K562 (cell line): Measurements from ENCODE around the gene FAM177B. TPM values are rescaled to one million over a fixed set of nuclear protein-coding genes. Genes with fewer than 3 reads are reported as not detected.

Experiments
- MAFG ChIP-seq: fragments of 450-650 bp; conservative IDR thresholded peaks from 2 replicates; pipeline ENCODE4 v1.6.1; 2016; ENCODE audit warnings: missing genetic modification characterization, missing compliant biosample characterization
- NONO ChIP-seq, 2 experiments: fragments of 200-400 bp in 1 of 2; fragments of 450-650 bp in 1 of 2; formaldehyde crosslinking in 1 of 2; IDR thresholded peaks; 2 replicates each; pipeline ENCODE4 v1.6.1; 2017; ENCODE audit warnings: low read depth in 2 of 2, mild to moderate bottlenecking in 2 of 2, moderate library complexity in 2 of 2, low read length in 1 of 2
- ZNF23 ChIP-seq: fragments of 250-450 bp; sonication (Bioruptor Pico); IDR thresholded peaks from 2 replicates; pipeline ENCODE4 v1.4.0; 2020; ENCODE audit warnings: mild to moderate bottlenecking
- ZNF76 ChIP-seq: fragments of 250-450 bp; sonication (Bioruptor Pico); IDR thresholded peaks from 2 replicates; pipeline ENCODE4 v1.4.0; 2020; ENCODE audit warnings: mild to moderate bottlenecking, moderate library complexity, borderline replicate concordance
- polyA plus RNA-seq, 8 experiments: library from polyadenylated mRNA; depleted of rRNA in 4 of 8; stranded (reverse) in 5 of 8; unstranded in 3 of 8; fragments of >200 nt; fragmentation: Nextera tagmentation in 2 of 8; fragmentation: Illumina TruSeq in 1 of 8; extraction: Ambion mirVana in 2 of 8; extraction: Trizol in 1 of 8; gene quantifications; 2 replicates each; pipeline versions ENCODE4 v1.2.1 to v1.2.3, GENCODE V29; 2011 to 2014; ENCODE audit warnings: inconsistent platforms in 1 of 8, missing spikeins in 1 of 8
- total RNA-seq, 7 experiments: library from RNA; depleted of rRNA in 6 of 7; stranded (reverse); fragments of >200 nt in 6 of 7; fragmentation: Illumina TruSeq in 2 of 7; extraction: Trizol in 2 of 7; gene quantifications; 2 replicates each; pipeline versions ENCODE4 v1.2.1 to v1.2.3, GENCODE V29; 2011 to 2021; ENCODE audit warnings: low replicate concordance in 1 of 7
- TF ChIP-seq, protein P1 (sequence below), 2 experiments: fragments of 450-650 bp; IDR thresholded peaks; 2 replicates each; pipeline ENCODE4 v1.6.1; 2016; ENCODE audit warnings: mild to moderate bottlenecking in 2 of 2, borderline replicate concordance in 1 of 2, low read depth in 1 of 2, moderate library complexity in 1 of 2
- TF ChIP-seq, protein P2 (sequence below): sonication (generic); formaldehyde crosslinking; IDR thresholded peaks from 2 replicates; pipeline ENCODE4 v1.8.0; 2022; ENCODE audit warnings: mild to moderate bottlenecking, missing genetic modification reagents
- TF ChIP-seq, protein P3 (sequence below): fragments of 450-650 bp; formaldehyde crosslinking; IDR thresholded peaks from 2 replicates; pipeline ENCODE4 v1.4.0; 2020; ENCODE audit warnings: mild to moderate bottlenecking, moderate library complexity
- TF ChIP-seq, protein P4 (sequence below): fragments of 450-650 bp; conservative IDR thresholded peaks from 2 replicates; pipeline ENCODE4 v1.6.1; 2016; ENCODE audit warnings: missing genetic modification characterization, low read depth, mild to moderate bottlenecking, control low read depth, missing compliant biosample characterization

FAM177B gene
- total and polyA plus RNA-seq, 9 of the 15 experiments (the other 6 are each of a cell fraction or from before 2014, with no cell fraction given) = not detected

DNA sequence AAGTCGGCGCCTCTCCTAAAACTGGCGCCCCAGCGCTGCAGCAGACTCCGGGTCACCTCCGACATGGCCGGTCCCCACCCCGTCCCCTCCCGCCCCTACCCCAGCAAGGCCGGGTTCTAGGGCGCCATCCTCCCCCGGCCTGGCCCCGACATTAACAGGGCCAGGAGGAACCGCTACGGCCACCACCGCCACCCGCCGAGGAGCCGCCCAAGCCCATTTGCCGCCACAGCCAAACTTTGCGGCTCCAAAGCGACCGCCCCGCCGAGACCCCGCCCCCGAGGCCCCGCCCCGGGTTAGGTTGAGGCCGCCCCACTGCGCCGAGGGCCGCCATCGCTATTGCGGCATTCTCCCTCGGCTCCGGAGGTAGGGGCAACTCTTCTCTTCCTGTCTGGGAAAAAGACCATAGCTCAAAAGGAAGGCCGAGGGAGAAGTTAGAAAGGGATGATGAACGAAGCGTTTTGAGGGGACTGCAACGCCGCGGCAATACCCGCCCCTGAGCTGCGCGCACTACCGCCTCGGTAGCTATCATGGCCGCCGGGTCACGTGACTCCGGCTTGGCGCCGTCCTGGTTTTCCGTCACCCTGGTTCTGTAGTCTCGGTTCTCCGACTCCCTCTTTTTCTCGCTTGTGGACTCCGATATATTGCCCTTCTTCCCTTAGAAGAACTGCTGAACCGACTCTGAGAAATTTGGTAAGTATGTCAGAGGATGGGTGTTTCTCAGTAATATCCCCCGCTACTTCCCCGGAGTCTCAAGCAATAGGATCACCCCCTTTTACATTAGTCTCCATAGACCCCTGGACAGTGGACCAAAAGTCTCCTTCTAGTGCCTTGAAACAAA, 24.5 kb upstream of the FAM177B start, which contains the start of the genes AIDA and BROX (continued):
- TF ChIP-seq, protein P1, sequence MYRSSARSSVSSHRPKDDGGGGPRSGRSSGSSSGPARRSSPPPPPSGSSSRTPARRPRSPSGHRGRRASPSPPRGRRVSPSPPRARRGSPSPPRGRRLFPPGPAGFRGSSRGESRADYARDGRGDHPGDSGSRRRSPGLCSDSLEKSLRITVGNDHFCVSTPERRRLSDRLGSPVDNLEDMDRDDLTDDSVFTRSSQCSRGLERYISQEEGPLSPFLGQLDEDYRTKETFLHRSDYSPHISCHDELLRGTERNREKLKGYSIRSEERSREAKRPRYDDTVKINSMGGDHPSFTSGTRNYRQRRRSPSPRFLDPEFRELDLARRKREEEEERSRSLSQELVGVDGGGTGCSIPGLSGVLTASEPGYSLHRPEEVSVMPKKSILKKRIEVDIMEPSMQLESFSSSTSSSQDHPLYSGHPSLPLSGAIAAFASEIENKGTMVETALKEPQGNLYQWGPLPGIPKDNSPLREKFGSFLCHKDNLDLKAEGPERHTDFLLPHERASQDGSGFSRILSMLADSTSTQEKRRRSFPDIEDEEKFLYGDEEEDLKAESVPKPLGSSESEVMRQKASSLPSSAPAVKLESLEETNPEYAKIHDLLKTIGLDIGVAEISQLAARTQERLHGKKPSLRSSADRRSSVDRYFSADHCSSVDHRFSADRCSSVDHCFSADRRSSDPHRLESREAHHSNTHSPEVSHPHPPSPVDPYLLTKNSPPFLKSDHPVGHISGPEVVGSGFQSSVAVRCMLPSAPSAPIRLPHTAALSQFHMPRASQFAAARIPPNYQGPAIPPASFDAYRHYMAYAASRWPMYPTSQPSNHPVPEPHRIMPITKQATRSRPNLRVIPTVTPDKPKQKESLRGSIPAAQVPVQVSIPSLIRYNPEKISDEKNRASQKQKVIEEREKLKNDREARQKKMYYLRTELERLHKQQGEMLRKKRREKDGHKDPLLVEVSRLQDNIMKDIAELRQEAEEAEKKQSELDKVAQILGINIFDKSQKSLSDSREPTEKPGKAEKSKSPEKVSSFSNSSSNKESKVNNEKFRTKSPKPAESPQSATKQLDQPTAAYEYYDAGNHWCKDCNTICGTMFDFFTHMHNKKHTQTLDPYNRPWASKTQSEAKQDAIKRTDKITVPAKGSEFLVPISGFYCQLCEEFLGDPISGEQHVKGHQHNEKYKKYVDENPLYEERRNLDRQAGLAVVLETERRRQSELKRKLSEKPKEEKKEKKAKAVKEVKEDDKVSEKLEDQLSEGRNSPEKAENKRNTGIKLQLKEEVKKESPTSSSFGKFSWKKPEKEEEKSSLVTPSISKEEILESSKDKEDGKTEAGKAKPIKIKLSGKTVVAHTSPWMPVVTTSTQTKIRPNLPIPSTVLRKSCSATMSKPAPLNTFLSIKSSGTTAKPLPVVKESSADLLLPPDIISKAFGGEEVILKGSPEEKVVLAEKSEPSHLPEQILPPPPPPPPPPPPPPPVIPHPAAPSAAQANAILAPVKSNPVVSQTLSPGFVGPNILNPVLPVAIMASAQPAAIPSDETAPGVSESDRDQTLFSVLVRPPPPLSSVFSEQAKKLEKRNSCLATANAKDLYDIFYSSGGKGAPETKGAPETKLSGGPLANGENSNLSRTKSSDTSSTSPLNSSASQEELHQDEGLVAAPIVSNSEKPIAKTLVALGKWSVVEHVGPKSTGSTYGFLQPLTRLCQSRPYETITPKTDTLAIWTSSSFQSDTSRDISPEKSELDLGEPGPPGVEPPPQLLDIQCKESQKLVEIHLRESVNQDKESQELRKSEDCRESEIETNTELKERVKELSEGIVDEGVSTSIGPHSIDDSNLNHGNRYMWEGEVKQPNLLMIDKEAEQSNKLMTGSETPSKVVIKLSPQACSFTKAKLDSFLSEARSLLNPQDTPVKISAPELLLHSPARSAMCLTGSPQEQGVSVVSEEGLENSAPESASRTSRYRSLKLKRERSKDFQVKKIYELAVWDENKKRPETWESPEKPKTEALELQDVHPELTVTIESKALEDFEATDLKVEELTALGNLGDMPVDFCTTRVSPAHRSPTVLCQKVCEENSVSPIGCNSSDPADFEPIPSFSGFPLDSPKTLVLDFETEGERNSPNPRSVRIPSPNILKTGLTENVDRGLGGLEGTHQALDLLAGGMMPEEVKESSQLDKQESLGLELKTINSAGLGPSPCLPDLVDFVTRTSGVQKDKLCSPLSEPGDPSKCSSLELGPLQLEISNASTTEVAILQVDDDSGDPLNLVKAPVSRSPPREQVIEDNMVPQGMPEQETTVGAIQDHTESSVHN (IDR thresholded peaks at IDR 0.05; ENCODE audit: borderline replicate concordance in 1 of 2, low read depth in 1 of 2) = no peak
- TF ChIP-seq, protein P2, sequence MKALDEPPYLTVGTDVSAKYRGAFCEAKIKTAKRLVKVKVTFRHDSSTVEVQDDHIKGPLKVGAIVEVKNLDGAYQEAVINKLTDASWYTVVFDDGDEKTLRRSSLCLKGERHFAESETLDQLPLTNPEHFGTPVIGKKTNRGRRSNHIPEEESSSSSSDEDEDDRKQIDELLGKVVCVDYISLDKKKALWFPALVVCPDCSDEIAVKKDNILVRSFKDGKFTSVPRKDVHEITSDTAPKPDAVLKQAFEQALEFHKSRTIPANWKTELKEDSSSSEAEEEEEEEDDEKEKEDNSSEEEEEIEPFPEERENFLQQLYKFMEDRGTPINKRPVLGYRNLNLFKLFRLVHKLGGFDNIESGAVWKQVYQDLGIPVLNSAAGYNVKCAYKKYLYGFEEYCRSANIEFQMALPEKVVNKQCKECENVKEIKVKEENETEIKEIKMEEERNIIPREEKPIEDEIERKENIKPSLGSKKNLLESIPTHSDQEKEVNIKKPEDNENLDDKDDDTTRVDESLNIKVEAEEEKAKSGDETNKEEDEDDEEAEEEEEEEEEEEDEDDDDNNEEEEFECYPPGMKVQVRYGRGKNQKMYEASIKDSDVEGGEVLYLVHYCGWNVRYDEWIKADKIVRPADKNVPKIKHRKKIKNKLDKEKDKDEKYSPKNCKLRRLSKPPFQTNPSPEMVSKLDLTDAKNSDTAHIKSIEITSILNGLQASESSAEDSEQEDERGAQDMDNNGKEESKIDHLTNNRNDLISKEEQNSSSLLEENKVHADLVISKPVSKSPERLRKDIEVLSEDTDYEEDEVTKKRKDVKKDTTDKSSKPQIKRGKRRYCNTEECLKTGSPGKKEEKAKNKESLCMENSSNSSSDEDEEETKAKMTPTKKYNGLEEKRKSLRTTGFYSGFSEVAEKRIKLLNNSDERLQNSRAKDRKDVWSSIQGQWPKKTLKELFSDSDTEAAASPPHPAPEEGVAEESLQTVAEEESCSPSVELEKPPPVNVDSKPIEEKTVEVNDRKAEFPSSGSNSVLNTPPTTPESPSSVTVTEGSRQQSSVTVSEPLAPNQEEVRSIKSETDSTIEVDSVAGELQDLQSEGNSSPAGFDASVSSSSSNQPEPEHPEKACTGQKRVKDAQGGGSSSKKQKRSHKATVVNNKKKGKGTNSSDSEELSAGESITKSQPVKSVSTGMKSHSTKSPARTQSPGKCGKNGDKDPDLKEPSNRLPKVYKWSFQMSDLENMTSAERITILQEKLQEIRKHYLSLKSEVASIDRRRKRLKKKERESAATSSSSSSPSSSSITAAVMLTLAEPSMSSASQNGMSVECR (CRISPR knock-in tag) = peak; percentile 92
- TF ChIP-seq ZNF76 (CRISPR knock-in tag) (peak; percentile 76; the same call in 1 of the 2 replicates), ZNF23 (CRISPR knock-in tag) (no peak), MAFG (tag) (no peak), NONO (IDR thresholded peaks at IDR 0.05; ENCODE audit: low read depth in 2 of 2, low read length in 1 of 2) (no peak)
- TF ChIP-seq, protein P3, sequence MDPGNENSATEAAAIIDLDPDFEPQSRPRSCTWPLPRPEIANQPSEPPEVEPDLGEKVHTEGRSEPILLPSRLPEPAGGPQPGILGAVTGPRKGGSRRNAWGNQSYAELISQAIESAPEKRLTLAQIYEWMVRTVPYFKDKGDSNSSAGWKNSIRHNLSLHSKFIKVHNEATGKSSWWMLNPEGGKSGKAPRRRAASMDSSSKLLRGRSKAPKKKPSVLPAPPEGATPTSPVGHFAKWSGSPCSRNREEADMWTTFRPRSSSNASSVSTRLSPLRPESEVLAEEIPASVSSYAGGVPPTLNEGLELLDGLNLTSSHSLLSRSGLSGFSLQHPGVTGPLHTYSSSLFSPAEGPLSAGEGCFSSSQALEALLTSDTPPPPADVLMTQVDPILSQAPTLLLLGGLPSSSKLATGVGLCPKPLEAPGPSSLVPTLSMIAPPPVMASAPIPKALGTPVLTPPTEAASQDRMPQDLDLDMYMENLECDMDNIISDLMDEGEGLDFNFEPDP = no peak; the same call in 1 of the 2 replicates
- TF ChIP-seq, protein P4, sequence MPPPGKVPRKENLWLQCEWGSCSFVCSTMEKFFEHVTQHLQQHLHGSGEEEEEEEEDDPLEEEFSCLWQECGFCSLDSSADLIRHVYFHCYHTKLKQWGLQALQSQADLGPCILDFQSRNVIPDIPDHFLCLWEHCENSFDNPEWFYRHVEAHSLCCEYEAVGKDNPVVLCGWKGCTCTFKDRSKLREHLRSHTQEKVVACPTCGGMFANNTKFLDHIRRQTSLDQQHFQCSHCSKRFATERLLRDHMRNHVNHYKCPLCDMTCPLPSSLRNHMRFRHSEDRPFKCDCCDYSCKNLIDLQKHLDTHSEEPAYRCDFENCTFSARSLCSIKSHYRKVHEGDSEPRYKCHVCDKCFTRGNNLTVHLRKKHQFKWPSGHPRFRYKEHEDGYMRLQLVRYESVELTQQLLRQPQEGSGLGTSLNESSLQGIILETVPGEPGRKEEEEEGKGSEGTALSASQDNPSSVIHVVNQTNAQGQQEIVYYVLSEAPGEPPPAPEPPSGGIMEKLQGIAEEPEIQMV (tag) = no peak
